ENCODE results near the gene MISP3.

MISP3 gene

DNA sequence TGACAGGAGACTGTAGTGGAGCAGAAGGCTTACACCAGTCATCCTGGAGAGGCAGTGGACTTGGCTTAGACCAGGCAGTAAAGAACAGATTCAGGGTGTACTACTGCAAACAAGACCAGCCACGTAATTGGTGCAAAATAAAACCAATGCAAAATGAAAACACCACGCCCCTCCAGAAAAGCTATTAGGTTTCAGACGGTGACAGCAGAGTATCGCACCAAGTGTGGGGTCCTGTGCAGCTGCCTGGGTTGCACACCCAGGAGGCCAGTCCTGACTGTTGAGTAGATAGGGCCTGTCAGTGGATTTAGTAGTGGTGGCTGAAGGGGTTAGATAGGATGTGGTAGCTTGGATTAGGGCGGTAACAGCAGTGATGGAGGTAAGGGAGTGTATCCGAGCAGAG is 50.3 kb downstream of the MISP3 start:
- DNase-seq (ENCODE audit: low read depth): no peak
